CD4-positive, alpha-beta T cell treated with Interleukin-17A for 1 hour (primary cell): ENCODE measurements around the gene SNX2.
"Not testable (repeated sequence)": the region's sequence is repeated elsewhere in the genome, so short reads cannot be mapped to it uniquely, and the experiment has no call there.

Source experiments
- DNase-seq: peaks from one replicate; pipeline ENCODE4 v3.0.0-alpha.2; 2020

SNX2 gene, protein sequence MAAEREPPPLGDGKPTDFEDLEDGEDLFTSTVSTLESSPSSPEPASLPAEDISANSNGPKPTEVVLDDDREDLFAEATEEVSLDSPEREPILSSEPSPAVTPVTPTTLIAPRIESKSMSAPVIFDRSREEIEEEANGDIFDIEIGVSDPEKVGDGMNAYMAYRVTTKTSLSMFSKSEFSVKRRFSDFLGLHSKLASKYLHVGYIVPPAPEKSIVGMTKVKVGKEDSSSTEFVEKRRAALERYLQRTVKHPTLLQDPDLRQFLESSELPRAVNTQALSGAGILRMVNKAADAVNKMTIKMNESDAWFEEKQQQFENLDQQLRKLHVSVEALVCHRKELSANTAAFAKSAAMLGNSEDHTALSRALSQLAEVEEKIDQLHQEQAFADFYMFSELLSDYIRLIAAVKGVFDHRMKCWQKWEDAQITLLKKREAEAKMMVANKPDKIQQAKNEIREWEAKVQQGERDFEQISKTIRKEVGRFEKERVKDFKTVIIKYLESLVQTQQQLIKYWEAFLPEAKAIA

GRCh38 chr5:122774861-122775549 is at the start of gene SNX2:
TSS of gene SNX2 (plus strand) at chr5:122775080. CDS start at chr5:122775104, 24 bp downstream.
- DNase-seq: peak; percentile 89

GRCh38 chr5:122727112-122727541 is 47.8 kb upstream of the SNX2 start:
- no peak for DNase-seq

GRCh38 chr5:122730037-122730436 is 44.8 kb upstream of the SNX2 start:
- no peak for DNase-seq

GRCh38 chr5:122730456-122730855 is 44.4 kb upstream of the SNX2 start:
- no peak for DNase-seq

DNA sequence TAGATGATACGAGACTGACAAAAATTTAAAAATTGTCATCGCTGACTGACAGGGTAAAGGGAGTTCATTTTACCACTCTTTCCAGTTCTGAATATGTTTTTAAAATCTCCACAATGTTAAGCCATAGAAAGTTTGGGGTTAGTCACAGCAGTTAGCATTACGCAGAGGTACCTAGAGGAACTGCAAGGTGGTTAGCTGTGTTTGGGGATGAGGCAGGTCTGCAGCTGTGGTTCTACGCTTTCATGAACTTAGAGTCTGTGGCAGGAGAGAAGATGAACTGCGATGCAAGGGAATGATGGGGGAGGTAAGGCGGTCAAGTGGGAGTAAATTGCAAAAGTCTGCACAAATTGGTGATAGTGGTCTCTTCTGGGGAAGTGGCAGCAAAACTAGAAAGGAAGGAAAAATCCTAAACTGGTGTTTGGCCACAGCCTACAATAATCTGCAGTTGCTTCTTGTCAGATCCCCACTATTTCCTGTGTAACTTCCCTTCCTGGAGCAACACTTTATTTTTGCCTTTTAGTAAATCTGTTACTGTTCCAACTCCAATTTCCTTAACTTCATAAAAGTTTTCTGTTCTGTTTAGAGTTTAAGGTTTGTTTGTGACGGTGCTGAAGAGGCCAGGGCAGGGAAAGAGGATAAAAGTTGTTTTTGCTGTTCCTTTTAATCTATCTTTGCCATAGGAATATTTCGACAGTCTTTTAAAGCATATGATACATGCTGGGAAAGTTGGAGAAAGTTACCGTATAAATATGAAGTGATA is 38.6 kb upstream of the SNX2 start:
- no peak for DNase-seq

GRCh38 chr5:122738088-122738487 is 36.8 kb upstream of the SNX2 start:
- DNase-seq: no peak

DNA sequence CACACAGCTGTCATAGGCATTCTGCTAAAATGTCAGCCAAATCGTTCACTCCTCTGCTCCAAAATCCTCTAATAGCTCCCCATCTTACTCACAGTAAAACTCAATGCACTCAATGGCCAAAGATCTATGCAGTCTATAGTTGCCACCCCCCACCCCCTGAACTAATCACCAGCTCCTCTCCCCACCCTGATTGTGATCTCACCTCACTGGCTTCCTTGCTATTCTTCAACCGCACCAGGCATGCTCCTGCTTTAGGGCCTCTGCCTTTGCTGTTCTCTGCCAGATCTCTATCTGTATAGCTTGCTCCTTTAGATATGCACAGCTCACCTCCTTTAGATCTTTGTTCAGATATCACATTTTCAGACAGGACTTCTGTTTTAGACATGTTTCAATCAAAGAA is 33.2 kb upstream of the SNX2 start:
- no peak for DNase-seq

DNA sequence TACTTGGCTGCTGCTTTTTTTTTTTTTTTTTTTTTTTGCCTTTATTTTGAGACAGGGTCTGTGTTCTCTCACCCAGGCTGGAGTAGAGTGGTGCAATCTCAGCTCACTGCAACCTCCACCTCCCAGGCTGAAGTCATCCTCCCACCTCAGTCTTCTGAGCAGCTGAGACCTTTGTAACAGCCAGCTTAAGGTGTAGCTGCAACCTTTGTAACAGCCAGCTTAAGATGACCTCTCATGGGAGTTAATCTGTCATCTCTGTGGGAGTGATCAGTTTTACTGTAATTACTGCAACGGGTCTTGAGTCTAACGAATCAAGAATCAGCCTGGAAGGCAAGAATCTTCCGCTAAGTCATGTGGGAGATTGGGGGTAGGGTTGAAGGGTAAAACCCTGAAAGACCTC is 31.6 kb upstream of the SNX2 start:
- DNase-seq: no peak

GRCh38 chr5:122745597-122745996 is 29.3 kb upstream of the SNX2 start:
- DNase-seq: no peak

DNA sequence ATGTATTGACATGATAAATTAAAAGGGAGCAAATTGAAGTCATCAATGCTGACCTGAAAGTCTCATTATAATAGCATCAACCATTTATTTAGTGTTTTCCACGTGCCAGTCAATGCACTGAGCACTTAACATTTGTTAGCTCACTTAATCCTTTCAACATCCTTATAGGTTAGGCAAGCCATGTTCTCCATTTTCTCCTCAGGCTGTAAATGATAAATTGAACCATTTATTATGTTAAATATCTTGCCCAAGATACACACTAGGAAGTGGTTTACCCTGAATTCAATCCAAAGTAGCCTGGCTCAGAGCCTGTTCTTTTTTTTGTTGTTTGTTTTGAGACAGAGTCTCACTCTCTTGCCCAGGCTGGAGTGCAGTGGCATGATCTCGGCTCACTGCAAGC is 25.0 kb upstream of the SNX2 start:
- no peak for DNase-seq

DNA sequence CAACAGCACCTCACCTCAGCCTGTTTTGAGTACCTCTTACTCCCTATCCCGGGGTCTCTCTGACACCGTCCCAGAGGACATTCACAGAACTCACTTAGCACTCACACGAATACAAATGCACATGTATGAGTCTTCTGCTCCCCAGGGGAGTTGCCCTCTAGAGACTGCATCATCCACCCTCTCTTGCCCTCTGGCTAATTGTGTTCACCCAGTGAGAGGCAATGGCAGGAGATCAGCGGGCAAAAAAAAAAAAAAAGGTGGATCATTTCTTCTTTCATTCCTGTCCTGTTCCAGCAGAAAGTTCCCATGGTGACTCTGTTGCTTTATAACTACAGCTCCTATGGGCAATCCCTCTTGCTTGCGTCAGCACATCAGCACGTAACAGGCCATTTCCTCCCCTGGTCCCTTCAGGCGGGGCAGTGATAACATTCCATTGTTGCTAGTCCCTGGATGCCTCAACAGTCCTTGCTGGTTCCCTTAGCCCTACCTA is 23.5 kb upstream of the SNX2 start:
- DNase-seq: no peak

DNA sequence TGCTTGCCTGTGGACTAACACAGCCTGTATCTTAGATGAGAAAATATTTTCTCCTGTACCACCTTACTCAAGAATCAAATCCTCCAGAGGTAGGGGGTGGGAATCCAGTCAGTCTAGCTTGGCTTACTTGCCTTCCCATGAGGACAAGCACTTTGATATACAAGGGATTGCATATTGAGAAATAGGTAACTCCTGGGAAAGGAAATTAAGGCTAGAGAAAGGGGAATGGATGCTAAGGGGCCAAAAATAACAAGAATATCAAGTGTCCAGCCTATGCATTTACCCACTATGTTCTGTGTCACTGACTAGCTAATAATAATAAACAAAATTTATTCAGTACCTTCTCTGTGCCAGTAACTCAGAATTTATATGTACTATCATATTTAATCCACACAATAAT is 21.4 kb upstream of the SNX2 start:
- no peak for DNase-seq

DNA sequence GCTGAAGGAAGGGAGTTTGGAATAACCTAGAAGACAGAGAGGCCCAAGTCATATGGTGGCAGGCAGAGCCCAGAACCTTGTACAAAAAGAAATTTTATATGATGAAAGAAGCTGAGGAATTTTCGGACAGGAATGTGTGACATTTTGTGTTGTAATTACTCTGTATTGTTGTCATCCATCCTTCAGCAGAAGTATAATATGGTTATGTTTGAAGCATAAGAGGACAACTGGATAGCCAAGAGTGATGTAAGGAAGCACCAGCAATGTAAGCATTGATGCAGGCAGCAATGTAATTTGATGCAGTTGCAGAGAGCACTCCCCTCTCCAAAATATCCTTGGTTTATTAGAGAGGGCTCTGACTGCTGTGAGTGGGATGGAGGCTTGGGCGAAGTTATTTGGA is 19.1 kb upstream of the SNX2 start:
- no peak for DNase-seq

- DNase-seq: no peak
These were observed 18.5 kb upstream of the SNX2 start for GRCh38 chr5:122756264-122756911.

DNA sequence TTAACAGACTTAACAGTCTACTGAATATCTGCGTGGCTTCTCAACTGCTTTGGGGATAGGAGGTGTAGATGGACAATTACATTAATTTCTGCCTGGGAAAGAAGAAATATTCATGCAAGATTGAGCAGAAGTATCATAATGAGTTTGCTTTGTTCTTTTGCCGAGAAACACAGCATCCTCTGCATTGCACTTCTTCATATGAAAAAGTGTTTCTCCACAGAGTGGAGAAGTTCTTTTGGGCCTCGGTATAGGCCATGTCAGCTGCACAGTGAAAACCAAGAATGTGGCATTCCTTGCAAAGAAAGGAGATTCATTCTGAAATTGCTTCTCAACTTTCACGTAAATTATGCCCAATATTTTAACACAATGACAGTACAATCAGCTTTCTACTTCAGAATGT is 17.6 kb upstream of the SNX2 start:
- no peak for DNase-seq

GRCh38 chr5:122759241-122760070 is 15.4 kb upstream of the SNX2 start:
- DNase-seq: no peak

- no peak for DNase-seq
These were observed 14.6 kb upstream of the SNX2 start for GRCh38 chr5:122760236-122760635.

DNA sequence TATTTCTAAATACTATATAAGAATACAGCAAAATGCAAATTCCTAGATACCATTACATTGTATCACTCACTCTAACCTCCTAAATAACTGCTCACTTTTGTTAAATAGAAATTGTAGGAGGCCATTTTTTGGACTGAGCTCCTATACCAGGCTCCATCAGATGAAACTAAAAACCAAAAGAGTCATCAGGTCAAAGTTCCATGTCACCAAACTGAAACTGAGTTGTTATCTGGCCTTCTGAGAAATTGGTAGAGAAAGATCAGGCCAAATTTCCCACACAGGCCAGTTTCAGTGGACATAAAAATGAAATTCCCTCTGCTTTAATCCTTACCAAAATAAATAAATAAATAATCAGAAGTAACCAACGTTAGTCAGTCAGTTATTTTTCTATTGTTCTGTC is 13.8 kb upstream of the SNX2 start:
- DNase-seq: no peak

DNA sequence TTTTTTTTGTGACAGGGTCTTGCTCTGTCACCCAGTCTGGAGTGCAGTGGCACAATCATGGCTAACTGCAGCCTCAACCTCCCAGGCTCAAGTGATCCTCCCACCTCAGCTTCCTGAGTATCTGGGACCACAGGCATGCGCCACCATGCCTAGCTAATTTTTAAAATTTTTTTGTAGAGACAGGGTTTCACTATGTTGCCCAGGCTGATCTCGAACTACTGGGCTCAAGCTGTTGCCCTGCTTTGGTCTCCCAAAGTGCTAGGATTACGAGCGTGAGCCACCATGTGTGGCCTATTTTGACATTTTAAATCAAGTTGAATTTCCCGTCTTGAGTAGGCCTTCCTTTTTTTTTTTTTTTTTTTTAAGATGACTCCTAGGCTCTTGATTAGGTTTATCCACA is 13.0 kb upstream of the SNX2 start:
- DNase-seq: not testable (repeated sequence)

DNA sequence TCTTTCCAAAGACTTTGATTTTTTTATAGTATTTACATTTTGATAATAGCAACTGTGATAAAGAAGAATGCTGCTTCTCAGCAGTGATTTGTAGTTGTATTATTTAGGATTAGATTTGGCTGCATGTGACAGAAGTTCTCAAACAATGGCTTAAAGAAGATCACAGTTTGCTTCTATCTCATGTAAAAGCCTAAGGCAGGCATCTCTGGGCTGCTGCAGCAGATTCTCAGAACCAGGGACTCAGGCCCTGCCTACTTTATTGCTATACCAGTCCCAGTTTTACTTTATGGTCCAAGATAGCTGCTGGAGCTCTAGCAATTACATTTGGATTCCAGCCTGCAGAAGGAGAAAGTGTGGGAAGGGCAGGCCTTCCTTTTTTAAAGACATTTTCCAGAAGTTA is 8.8 kb upstream of the SNX2 start:
- no peak for DNase-seq

- DNase-seq: no peak
These were observed 4.4 kb upstream of the SNX2 start for GRCh38 chr5:122770477-122770876.

DNA sequence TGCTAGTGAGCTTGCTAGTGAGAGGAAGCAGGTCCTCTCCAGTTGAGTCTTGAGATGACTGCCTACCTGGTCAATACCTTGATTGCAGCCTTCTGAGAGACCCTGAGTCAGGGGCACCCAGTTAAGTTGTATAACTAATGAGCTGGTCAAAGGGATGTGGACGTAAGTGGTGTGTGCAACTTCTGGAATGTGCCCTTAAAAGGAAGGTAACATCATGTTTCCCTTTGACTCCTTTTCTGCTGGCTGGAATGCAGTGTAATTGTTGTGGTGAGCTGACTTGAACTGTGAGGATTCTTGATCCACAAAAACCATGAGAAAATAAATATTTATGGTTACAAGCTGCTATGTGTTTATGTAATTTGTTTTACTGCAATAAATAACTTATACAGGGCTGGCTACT is 2.4 kb upstream of the SNX2 start:
- DNase-seq: no peak
